H1 (cell line): Measurements from ENCODE around the gene ADRA2A.

ENCODE experiments used
- HDAC6 ChIP-seq: IDR thresholded peaks from one replicate; pipeline ENCODE4 v1.7.1; 2012; ENCODE audit warnings: low read depth, mild to moderate bottlenecking, inconsistent platforms, low read length, moderate library complexity
- TAF1 ChIP-seq: IDR thresholded peaks from 2 replicates; pipeline ENCODE4 v1.6.1; 2011; ENCODE audit warnings: mild to moderate bottlenecking, low read depth, low read length
- TF ChIP-seq, protein P1 (sequence below): IDR thresholded peaks from 2 replicates; pipeline ENCODE4 v1.6.1; 2011; ENCODE audit warnings: low read length, improper control_type of control experiment
- TF ChIP-seq, protein P2 (sequence below), 3 experiments: IDR thresholded peaks; 1 replicate in 2 of 3; 2 replicates in 1 of 3; pipeline versions ENCODE4 v1.5.1 to v1.6.1; 2011; ENCODE audit warnings: low read length in 3 of 3, mild to moderate bottlenecking in 3 of 3, inconsistent platforms in 2 of 3, low read depth in 1 of 3, moderate library complexity in 1 of 3; ENCODE audit not compliant: insufficient read depth in 1 of 3; ENCODE audit errors: control extremely low read depth in 1 of 3

DNA sequence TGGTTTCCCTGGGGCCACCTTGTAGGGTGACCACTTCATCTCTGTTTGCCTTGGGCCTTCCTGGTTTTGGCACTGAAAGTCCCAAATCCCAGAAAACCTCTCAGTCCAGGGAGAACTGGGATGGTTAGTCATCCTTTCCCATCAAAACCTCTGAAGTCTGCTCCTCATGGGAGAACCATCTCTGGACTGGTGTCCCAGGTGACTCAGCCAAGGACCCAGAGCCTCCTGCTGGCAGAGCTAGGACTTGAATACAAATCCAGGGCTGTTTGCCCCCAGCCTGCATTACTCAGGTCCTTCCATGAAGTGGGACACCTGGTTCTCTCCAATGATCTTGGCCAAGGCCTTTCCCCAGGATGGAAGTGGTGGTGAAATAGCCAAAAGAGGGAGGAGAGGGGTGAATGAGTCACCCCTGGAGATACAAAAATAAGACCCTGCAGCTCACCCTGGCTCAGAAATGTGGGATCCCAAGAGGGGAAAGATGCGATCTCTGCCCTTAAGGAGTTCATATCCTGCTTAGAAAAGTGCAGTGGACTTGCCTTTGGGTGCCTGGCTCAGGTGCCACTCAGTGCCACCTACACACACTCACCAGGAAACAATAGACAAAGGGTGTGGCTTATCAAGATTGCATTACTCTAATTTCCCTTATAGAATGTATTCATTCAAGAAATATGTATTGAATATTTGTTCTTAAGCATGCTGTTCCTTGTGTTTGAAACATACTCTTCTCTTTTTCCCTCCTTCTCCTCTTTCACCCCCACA lies 22.0 kb downstream of the ADRA2A start:
- TF ChIP-seq TAF1 (no peak), HDAC6 (no peak)
- TF ChIP-seq, protein P1, sequence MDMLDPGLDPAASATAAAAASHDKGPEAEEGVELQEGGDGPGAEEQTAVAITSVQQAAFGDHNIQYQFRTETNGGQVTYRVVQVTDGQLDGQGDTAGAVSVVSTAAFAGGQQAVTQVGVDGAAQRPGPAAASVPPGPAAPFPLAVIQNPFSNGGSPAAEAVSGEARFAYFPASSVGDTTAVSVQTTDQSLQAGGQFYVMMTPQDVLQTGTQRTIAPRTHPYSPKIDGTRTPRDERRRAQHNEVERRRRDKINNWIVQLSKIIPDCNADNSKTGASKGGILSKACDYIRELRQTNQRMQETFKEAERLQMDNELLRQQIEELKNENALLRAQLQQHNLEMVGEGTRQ: no peak
- TF ChIP-seq, protein P2, sequence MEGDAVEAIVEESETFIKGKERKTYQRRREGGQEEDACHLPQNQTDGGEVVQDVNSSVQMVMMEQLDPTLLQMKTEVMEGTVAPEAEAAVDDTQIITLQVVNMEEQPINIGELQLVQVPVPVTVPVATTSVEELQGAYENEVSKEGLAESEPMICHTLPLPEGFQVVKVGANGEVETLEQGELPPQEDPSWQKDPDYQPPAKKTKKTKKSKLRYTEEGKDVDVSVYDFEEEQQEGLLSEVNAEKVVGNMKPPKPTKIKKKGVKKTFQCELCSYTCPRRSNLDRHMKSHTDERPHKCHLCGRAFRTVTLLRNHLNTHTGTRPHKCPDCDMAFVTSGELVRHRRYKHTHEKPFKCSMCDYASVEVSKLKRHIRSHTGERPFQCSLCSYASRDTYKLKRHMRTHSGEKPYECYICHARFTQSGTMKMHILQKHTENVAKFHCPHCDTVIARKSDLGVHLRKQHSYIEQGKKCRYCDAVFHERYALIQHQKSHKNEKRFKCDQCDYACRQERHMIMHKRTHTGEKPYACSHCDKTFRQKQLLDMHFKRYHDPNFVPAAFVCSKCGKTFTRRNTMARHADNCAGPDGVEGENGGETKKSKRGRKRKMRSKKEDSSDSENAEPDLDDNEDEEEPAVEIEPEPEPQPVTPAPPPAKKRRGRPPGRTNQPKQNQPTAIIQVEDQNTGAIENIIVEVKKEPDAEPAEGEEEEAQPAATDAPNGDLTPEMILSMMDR (IDR thresholded peaks at IDR 0.05; ENCODE audit: control extremely low read depth in 1 of 3, insufficient read depth in 1 of 3, low read depth in 1 of 3, low read length in 3 of 3): no peak
